ENCODE results near the gene TMEM63A. TPM values are rescaled to one million over a fixed set of nuclear protein-coding genes. Genes with fewer than 3 reads are reported as not detected.

TMEM63A gene
- total RNA-seq, 1 experiment from 2014 or later, result 47.5 TPM

- peak overlapping the region; percentile 93 for H3K4me2 ChIP-seq (ENCODE audit: low read length)
- H3K79me2 ChIP-seq (ENCODE audit: low read length), result peaks cover 43% of the 10 kb centered on the region
- peaks cover 6% of the 10 kb centered on the region; the same call in 1 of the 2 replicates for H3K36me3 ChIP-seq (ENCODE audit: low read depth, low read length)
- DNase-seq (peak; percentile 25), ATAC-seq (no peak)
- H3K27ac ChIP-seq (ENCODE audit: low read length), result no peak overlapping the region
- H3F3A ChIP-seq (ENCODE audit: low read length, unreplicated experiment), result peaks cover 4% of the 10 kb centered on the region
- H3K9me2 ChIP-seq (replicated peaks; ENCODE audit: low read length), result no peaks in the 10 kb centered on the region
- no TSS peak for BruUV-seq (replicated peaks)
- intact Hi-C loops (cut with micrococcal nuclease), result loop anchor here (2.0 to 5.0 kb wide), 2 partner anchors 37 to 106 kb away; partner anchors contain the start of gene SRP9
- POLR2A ChIA-PET (ENCODE audit: unreplicated experiment), result interaction anchor here (1.6 to 1.8 kb wide), 2 partner anchors 12 to 41 kb away, joined by 10 to 14 read pairs; partner anchors contain the start of gene PYCR2
- TF ChIP-seq EZH2phosphoT487 (IDR thresholded peaks at IDR 0.05; ENCODE audit: borderline replicate concordance, low read length) (no peak), CTCF (conservative IDR thresholded peaks at IDR 0.05; ENCODE audit: low read depth, low read length) (peak; percentile 47), EZH2 (IDR thresholded peaks at IDR 0.05; ENCODE audit: low read length, unreplicated experiment) (no peak)
- H3K4me3 ChIP-seq (ENCODE audit: low read length), result peak overlapping the region; percentile 96; the same call in 1 of the 2 replicates
- no peaks in the 10 kb centered on the region for H3K9me3 ChIP-seq (ENCODE audit: low read length)
- H3K9ac ChIP-seq (ENCODE audit: low read length), result no peak overlapping the region
- H3K27me3 ChIP-seq (ENCODE audit: low read length), result no peaks in the 10 kb centered on the region
- H3K4me1 ChIP-seq (ENCODE audit: insufficient read depth, low read length), result peaks cover 58% of the 10 kb centered on the region
- H2AFZ ChIP-seq (ENCODE audit: low read length), result no peak overlapping the region
- peaks cover 12% of the 10 kb centered on the region; the same call in 1 of the 2 replicates for H4K20me1 ChIP-seq (ENCODE audit: low read length)
- CTCF ChIA-PET, result no interaction called here
These were observed 1.6 kb upstream of the TMEM63A start for GRCh38 chr1:225883616-225884265.

GRCh38 chr1:225882694-225883615 is 775 bp upstream of the TMEM63A start:
- Histone ChIP-seq H2AFZ (ENCODE audit: low read length) (peak overlapping the region; percentile 77), H3K4me3 (ENCODE audit: low read length) (peak overlapping the region; percentile 96), H3K79me2 (ENCODE audit: low read length) (peaks cover 51% of the 10 kb centered on the region), H3K9me3 (ENCODE audit: low read length) (no peaks in the 10 kb centered on the region), H3F3A (ENCODE audit: low read length, unreplicated experiment) (peaks cover 4% of the 10 kb centered on the region), H3K27ac (ENCODE audit: low read length) (peak overlapping the region; percentile 98), H3K36me3 (ENCODE audit: low read depth, low read length) (peaks cover 6% of the 10 kb centered on the region; the same call in 1 of the 2 replicates), H3K4me2 (ENCODE audit: low read length) (peak overlapping the region; percentile 93), H3K9ac (ENCODE audit: low read length) (peak overlapping the region; percentile 97), H4K20me1 (ENCODE audit: low read length) (peaks cover 14% of the 10 kb centered on the region; the same call in 1 of the 2 replicates), H3K4me1 (ENCODE audit: insufficient read depth, low read length) (peaks cover 58% of the 10 kb centered on the region), H3K9me2 (replicated peaks; ENCODE audit: low read length) (no peaks in the 10 kb centered on the region), H3K27me3 (ENCODE audit: low read length) (no peaks in the 10 kb centered on the region)
- DNase-seq, result peak; percentile 59
- ChIA-PET CTCF (interaction anchor here (1.2 to 1.6 kb wide), 2 partner anchors 12 to 17 kb away, joined by 7 to 9 read pairs; no protein-coding TSS in a partner anchor), POLR2A (ENCODE audit: unreplicated experiment) (interaction anchor here (0.6 to 1.8 kb wide), 6 partner anchors 11 to 223 kb away, joined by 3 to 14 read pairs (median 6); partner anchors contain the start of gene PYCR2)
- intact Hi-C loops (cut with micrococcal nuclease), result loop anchor here (2.0 to 5.0 kb wide), 2 partner anchors 38 to 106 kb away; partner anchors contain the start of gene SRP9
- TF ChIP-seq EZH2 (IDR thresholded peaks at IDR 0.05; ENCODE audit: low read length, unreplicated experiment), result no peak
- no peak for TF ChIP-seq EZH2phosphoT487 (IDR thresholded peaks at IDR 0.05; ENCODE audit: borderline replicate concordance, low read length)
- TF ChIP-seq CTCF (conservative IDR thresholded peaks at IDR 0.05; ENCODE audit: low read depth, low read length), result no peak
- no TSS peak for BruUV-seq (replicated peaks)
- peak; percentile 10 for ATAC-seq
